H9 (cell line): ENCODE data around the gene CUEDC2. TPM values are rescaled to one million over a fixed set of nuclear protein-coding genes. Genes with fewer than 3 reads are reported as not detected.

Experiments used
- DNase-seq: peaks from one replicate; pipeline ENCODE4 v3.0.0-alpha.2; 2017
- H2AFZ ChIP-seq: one replicate; pipeline ENCODE4 v1.6.1; 2013; ENCODE audit warnings: mild to moderate bottlenecking, low read length, control low read depth, moderate library complexity
- H2AK5ac ChIP-seq: 2 replicates; pipeline ENCODE4 v1.6.1; 2013; ENCODE audit warnings: low read length, control low read depth, mixed read lengths; ENCODE audit not compliant: insufficient read length
- H2BK120ac ChIP-seq: one replicate; pipeline ENCODE4 v1.6.1; 2013; ENCODE audit warnings: low read depth, mild to moderate bottlenecking, low read length, control low read depth, inconsistent platforms; ENCODE audit not compliant: poor library complexity, severe bottlenecking
- H2BK12ac ChIP-seq: 2 replicates; pipeline ENCODE4 v1.6.1; 2013; ENCODE audit warnings: low read length, control low read depth, mixed read lengths, low read depth; ENCODE audit not compliant: insufficient read length
- H2BK15ac ChIP-seq: 2 replicates; pipeline ENCODE4 v1.6.1; 2013; ENCODE audit warnings: low read depth, low read length, control low read depth
- H2BK20ac ChIP-seq: one replicate; pipeline ENCODE4 v1.6.1; 2013; ENCODE audit warnings: low read depth, mild to moderate bottlenecking, low read length, control low read depth, inconsistent platforms; ENCODE audit not compliant: poor library complexity, severe bottlenecking
- H2BK5ac ChIP-seq: 2 replicates; pipeline ENCODE4 v1.6.1; 2013; ENCODE audit warnings: low read length, control low read depth, mixed read lengths; ENCODE audit not compliant: insufficient read length
- H3K14ac ChIP-seq: 2 replicates; pipeline ENCODE4 v1.6.1; 2013; ENCODE audit warnings: low read length, control low read depth; ENCODE audit not compliant: insufficient read depth
- H3K18ac ChIP-seq: 2 replicates; pipeline ENCODE4 v1.6.1; 2013; ENCODE audit warnings: low read depth, mild to moderate bottlenecking, mixed read lengths, low read length, control low read depth; ENCODE audit not compliant: insufficient read length
- H3K23ac ChIP-seq: 2 replicates; pipeline ENCODE4 v1.6.1; 2013; ENCODE audit warnings: low read length, control low read depth, mixed read lengths, low read depth; ENCODE audit not compliant: insufficient read length
- H3K23me2 ChIP-seq: 2 replicates; pipeline ENCODE4 v1.6.1; 2013; ENCODE audit warnings: low read depth, mild to moderate bottlenecking, mixed read lengths, low read length, control low read depth; ENCODE audit not compliant: insufficient read length, poor library complexity, severe bottlenecking
- H3K27ac ChIP-seq: 2 replicates; pipeline ENCODE4 v1.5.1; 2013; ENCODE audit warnings: low read length, control low read depth, mixed read lengths, low read depth; ENCODE audit not compliant: insufficient read length
- H3K27me3 ChIP-seq: 2 replicates; pipeline ENCODE4 v1.6.1; 2013; ENCODE audit warnings: low read length, control low read depth, inconsistent platforms; ENCODE audit not compliant: insufficient read depth
- H3K4ac ChIP-seq: 2 replicates; pipeline ENCODE4 v1.6.1; 2013; ENCODE audit warnings: low read depth, mild to moderate bottlenecking, control low read depth, inconsistent platforms, low read length, moderate library complexity
- H3K4me1 ChIP-seq: 2 replicates; pipeline ENCODE4 v1.6.1; 2013; ENCODE audit warnings: low read length, control low read depth, inconsistent platforms; ENCODE audit not compliant: insufficient read depth
- H3K4me2 ChIP-seq: 2 replicates; pipeline ENCODE4 v1.6.1; 2013; ENCODE audit warnings: low read length, control low read depth, mixed read lengths; ENCODE audit not compliant: insufficient read length, insufficient read depth
- H3K56ac ChIP-seq: 2 replicates; pipeline ENCODE4 v1.6.1; 2013; ENCODE audit warnings: low read depth, mild to moderate bottlenecking, mixed read lengths, low read length, control low read depth; ENCODE audit not compliant: insufficient read length
- H3K79me1 ChIP-seq: 2 replicates; pipeline ENCODE4 v1.6.1; 2013; ENCODE audit warnings: low read depth, mild to moderate bottlenecking, moderate library complexity, low read length, control low read depth, inconsistent platforms; ENCODE audit not compliant: insufficient read depth, poor library complexity, severe bottlenecking
- H3K79me2 ChIP-seq: 2 replicates; pipeline ENCODE4 v1.6.1; 2013; ENCODE audit warnings: low read length, control low read depth, inconsistent platforms; ENCODE audit not compliant: insufficient read depth
- H3K9ac ChIP-seq: 2 replicates; pipeline ENCODE4 v1.6.1; 2013; ENCODE audit warnings: low read length, control low read depth, mixed read lengths; ENCODE audit not compliant: insufficient read length; ENCODE audit errors: extremely low read depth
- H3K9me3 ChIP-seq: one replicate; pipeline ENCODE4 v1.6.1; 2013; ENCODE audit warnings: low read depth, low read length, inconsistent platforms; ENCODE audit not compliant: control insufficient read depth
- H3T11ph ChIP-seq: one replicate; pipeline ENCODE4 v1.6.1; 2013; ENCODE audit warnings: mild to moderate bottlenecking, low read length, control low read depth, inconsistent platforms
- H4K20me1 ChIP-seq: one replicate; pipeline ENCODE4 v1.6.1; 2013; ENCODE audit not compliant: control insufficient read depth, insufficient read length, insufficient read depth
- H4K5ac ChIP-seq: 2 replicates; pipeline ENCODE4 v1.6.1; 2013; ENCODE audit warnings: low read depth, mild to moderate bottlenecking, mixed read lengths, low read length, control low read depth; ENCODE audit not compliant: insufficient read length
- H4K8ac ChIP-seq: replicated peaks from 2 replicates; pipeline ENCODE4 v1.6.1; 2013; ENCODE audit warnings: low read length, control low read depth, mixed read lengths, low read depth; ENCODE audit not compliant: insufficient read length
- H4K91ac ChIP-seq: 2 replicates; pipeline ENCODE4 v1.6.1; 2013; ENCODE audit warnings: low read depth, mild to moderate bottlenecking, moderate library complexity, mixed read lengths, low read length, control low read depth; ENCODE audit not compliant: insufficient read length
- H3K27ac Mint-ChIP-seq, 3 experiments: 2 replicates in 2 of 3; 3 replicates in 1 of 3; pipeline ENCODE4 v1.8.0; 2020 to 2021; ENCODE audit warnings: mixed read lengths in 3 of 3, mild to moderate bottlenecking in 1 of 3, moderate library complexity in 1 of 3
- H3K27me3 Mint-ChIP-seq: 2 replicates; pipeline ENCODE4 v1.8.0; 2021; ENCODE audit warnings: low read depth, mild to moderate bottlenecking, moderate library complexity, mixed read lengths
- H3K36me3 Mint-ChIP-seq, 3 experiments: 2 replicates in 2 of 3; 3 replicates in 1 of 3; pipeline ENCODE4 v1.8.0; 2020 to 2021; ENCODE audit warnings: low read depth in 3 of 3, mixed read lengths in 3 of 3; ENCODE audit not compliant: insufficient read depth in 1 of 3
- H3K4me1 Mint-ChIP-seq, 2 experiments: 2 replicates each; pipeline ENCODE4 v1.8.0; 2020; ENCODE audit warnings: mixed read lengths in 2 of 2
- H3K4me3 Mint-ChIP-seq, 2 experiments: 2 replicates in 1 of 2; 3 replicates in 1 of 2; pipeline ENCODE4 v1.8.0; 2020 to 2021; ENCODE audit warnings: mild to moderate bottlenecking in 2 of 2, mixed read lengths in 2 of 2, moderate library complexity in 1 of 2
- H3K9me3 Mint-ChIP-seq, 2 experiments: 2 replicates in 1 of 2; 3 replicates in 1 of 2; pipeline ENCODE4 v1.8.0; 2020; ENCODE audit warnings: mild to moderate bottlenecking in 2 of 2, mixed read lengths in 2 of 2, moderate library complexity in 1 of 2
- CTCF ChIP-seq: fragments of 200-600 bp; sonication (generic); conservative IDR thresholded peaks from 3 replicates; pipeline ENCODE4 v1.8.0; 2021; ENCODE audit warnings: antibody characterized with exemption, mild to moderate bottlenecking
- whole genome bisulfite sequencing: extraction: QIAGEN DNeasy Blood & Tissue Kit; methylation state at CpG from one replicate; pipeline ENCODE4 v1.1.7; 2013; ENCODE audit warnings: missing lambda C conversion rate, low lambda C conversion rate, mixed read lengths; ENCODE audit not compliant: insufficient read length; ENCODE audit errors: extremely low coverage; 5-methylcytosine and 5-hydroxymethylcytosine counted together
- total RNA-seq: library from RNA; stranded (reverse); gene quantifications from 2 replicates; pipeline ENCODE4 v1.2.1, GENCODE V29; 2021

CUEDC2 gene
- total RNA-seq, 1 experiment from 2014 or later: 41.2 TPM

GRCh38 chr10:102399217-102400021, 33.0 kb downstream of the CUEDC2 start:
- Histone ChIP-seq H3K79me1 (no peaks in the 10 kb centered on the region), H2BK15ac (no peak overlapping the region; the same call in 1 of the 2 replicates), H4K20me1 (peaks cover 4% of the 10 kb centered on the region), H3K27me3 (peaks cover 3% of the 10 kb centered on the region; the same call in 1 of the 2 replicates), H3K9ac (no peak overlapping the region), H3K23ac (no peak overlapping the region), H4K91ac (no peak overlapping the region), H2BK20ac (no peak overlapping the region), H2BK5ac (no peak overlapping the region), H3K4me1 (no peaks in the 10 kb centered on the region), H3K14ac (no peak overlapping the region), H2AK5ac (no peak overlapping the region), H3K4me2 (peak overlapping the region; percentile 20), H2BK120ac (no peak overlapping the region), H3K56ac (no peak overlapping the region), H2BK12ac (no peak overlapping the region), H4K8ac (no peak overlapping the region), H3K4ac (no peak overlapping the region), H3K27ac (no peak overlapping the region), H3K18ac (peak overlapping the region; percentile 53), H3K79me2 (no peaks in the 10 kb centered on the region), H3K23me2 (peaks cover 14% of the 10 kb centered on the region), H3K9me3 (no peaks in the 10 kb centered on the region), H3T11ph (no peak overlapping the region), H4K5ac (no peak overlapping the region), H2AFZ (no peak overlapping the region)
- no peaks in the 10 kb centered on the region for H3K9me3 Mint-ChIP-seq
- H3K4me3 Mint-ChIP-seq: peak overlapping the region; percentile 47 to 75
- peaks cover 42% of the 10 kb centered on the region for H3K27me3 Mint-ChIP-seq
- DNase-seq: peak; percentile 91
- peak; percentile 98 for TF ChIP-seq CTCF
- H3K27ac Mint-ChIP-seq: peak overlapping the region in 1 of 3 experiments; percentile 44; a peak in 1 of 7 replicates
- H3K4me1 Mint-ChIP-seq: peaks cover 15 to 28% of the 10 kb centered on the region in 2 experiments
- H3K36me3 Mint-ChIP-seq: peaks cover 1 to 31% (median 21%) of the 10 kb centered on the region in 3 experiments; a peak in 5 of 7 replicates
- no CpG with 5 or more reads among the region's 72 CpGs for WGBS
